HL-60 (cell line): ENCODE data around the gene ANKRD28.

Experiments used
- GABPA ChIP-seq: IDR thresholded peaks from 2 replicates; pipeline ENCODE4 v1.6.1; 2012; ENCODE audit warnings: low read depth
- POLR2AphosphoS5 ChIP-seq: IDR thresholded peaks from 2 replicates; pipeline ENCODE4 v1.6.1; 2012; ENCODE audit warnings: low read depth
- REST ChIP-seq: IDR thresholded peaks from 2 replicates; pipeline ENCODE4 v1.6.1; 2012; ENCODE audit warnings: low read depth; ENCODE audit not compliant: insufficient replicate concordance
- TF ChIP-seq, protein P1 (sequence below): IDR thresholded peaks from one replicate; pipeline ENCODE4 v1.5.1; 2011; ENCODE audit warnings: low read length, control low read depth, inconsistent platforms; ENCODE audit not compliant: insufficient read depth

DNA sequence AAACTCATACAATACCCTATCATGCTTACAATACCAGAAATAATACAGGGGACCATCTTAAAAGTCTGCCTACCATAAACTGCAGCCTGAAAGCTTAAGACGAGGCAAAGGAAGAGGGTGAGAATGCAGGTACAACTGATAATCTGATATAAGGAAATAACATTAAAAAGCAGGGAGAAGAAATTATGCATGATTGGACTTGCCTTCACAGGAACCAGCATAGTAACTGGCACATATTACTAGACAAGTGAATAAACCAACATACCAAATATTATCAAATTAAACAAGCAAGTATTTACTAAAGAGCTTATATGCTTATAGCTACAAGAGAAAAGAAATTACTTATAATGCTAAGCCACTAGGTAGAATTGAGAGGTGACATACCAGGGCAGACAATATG is 18.7 kb downstream of the ANKRD28 start:
- TF ChIP-seq, protein P1, sequence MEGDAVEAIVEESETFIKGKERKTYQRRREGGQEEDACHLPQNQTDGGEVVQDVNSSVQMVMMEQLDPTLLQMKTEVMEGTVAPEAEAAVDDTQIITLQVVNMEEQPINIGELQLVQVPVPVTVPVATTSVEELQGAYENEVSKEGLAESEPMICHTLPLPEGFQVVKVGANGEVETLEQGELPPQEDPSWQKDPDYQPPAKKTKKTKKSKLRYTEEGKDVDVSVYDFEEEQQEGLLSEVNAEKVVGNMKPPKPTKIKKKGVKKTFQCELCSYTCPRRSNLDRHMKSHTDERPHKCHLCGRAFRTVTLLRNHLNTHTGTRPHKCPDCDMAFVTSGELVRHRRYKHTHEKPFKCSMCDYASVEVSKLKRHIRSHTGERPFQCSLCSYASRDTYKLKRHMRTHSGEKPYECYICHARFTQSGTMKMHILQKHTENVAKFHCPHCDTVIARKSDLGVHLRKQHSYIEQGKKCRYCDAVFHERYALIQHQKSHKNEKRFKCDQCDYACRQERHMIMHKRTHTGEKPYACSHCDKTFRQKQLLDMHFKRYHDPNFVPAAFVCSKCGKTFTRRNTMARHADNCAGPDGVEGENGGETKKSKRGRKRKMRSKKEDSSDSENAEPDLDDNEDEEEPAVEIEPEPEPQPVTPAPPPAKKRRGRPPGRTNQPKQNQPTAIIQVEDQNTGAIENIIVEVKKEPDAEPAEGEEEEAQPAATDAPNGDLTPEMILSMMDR: no peak
- TF ChIP-seq POLR2AphosphoS5 (no peak), GABPA (no peak), REST (no peak)
